Ishikawa (cell line): Measurements from ENCODE around the gene HECTD4.
A peak's percentile ranks its signal among the peaks of the same experiment; 100 is the strongest.

ENCODE experiments used
- CEBPB ChIP-seq: IDR thresholded peaks from 2 replicates; pipeline ENCODE4 v1.6.1; 2012
- CREB1 ChIP-seq: IDR thresholded peaks from 2 replicates; pipeline ENCODE4 v1.6.1; 2012; ENCODE audit warnings: low read depth
- EGR1 ChIP-seq: IDR thresholded peaks from 2 replicates; pipeline ENCODE4 v1.6.1; 2012
- EP300 ChIP-seq: IDR thresholded peaks from 2 replicates; pipeline ENCODE4 v1.6.1; 2012; ENCODE audit warnings: borderline replicate concordance
- FOXM1 ChIP-seq: IDR thresholded peaks from 2 replicates; pipeline ENCODE4 v1.6.1; 2012; ENCODE audit warnings: low read depth, borderline replicate concordance
- NFIC ChIP-seq: IDR thresholded peaks from 2 replicates; pipeline ENCODE4 v1.6.1; 2012
- RAD21 ChIP-seq: IDR thresholded peaks from 2 replicates; pipeline ENCODE4 v1.6.1; 2012; ENCODE audit warnings: low read depth
- TAF1 ChIP-seq: IDR thresholded peaks from 2 replicates; pipeline ENCODE4 v1.6.1; 2012; ENCODE audit warnings: low read depth, mild to moderate bottlenecking
- TCF12 ChIP-seq: IDR thresholded peaks from 2 replicates; pipeline ENCODE4 v1.6.1; 2012; ENCODE audit warnings: low read depth
- TEAD4 ChIP-seq: IDR thresholded peaks from 2 replicates; pipeline ENCODE4 v1.6.1; 2012
- YY1 ChIP-seq: IDR thresholded peaks from 2 replicates; pipeline ENCODE4 v1.6.1; 2012; ENCODE audit warnings: low read depth
- ZBTB7A ChIP-seq: IDR thresholded peaks from 2 replicates; pipeline ENCODE4 v1.6.1; 2012; ENCODE audit warnings: low read depth
- TF ChIP-seq, protein P1 (sequence below): IDR thresholded peaks from 2 replicates; pipeline ENCODE4 v1.6.1; 2012
- TF ChIP-seq, protein P2 (sequence below): IDR thresholded peaks from 2 replicates; pipeline ENCODE4 v1.6.1; 2012
- TF ChIP-seq, protein P3 (sequence below): IDR thresholded peaks from 2 replicates; pipeline ENCODE4 v1.6.1; 2012; ENCODE audit warnings: low read depth, mild to moderate bottlenecking

The HECTD4 gene

DNA sequence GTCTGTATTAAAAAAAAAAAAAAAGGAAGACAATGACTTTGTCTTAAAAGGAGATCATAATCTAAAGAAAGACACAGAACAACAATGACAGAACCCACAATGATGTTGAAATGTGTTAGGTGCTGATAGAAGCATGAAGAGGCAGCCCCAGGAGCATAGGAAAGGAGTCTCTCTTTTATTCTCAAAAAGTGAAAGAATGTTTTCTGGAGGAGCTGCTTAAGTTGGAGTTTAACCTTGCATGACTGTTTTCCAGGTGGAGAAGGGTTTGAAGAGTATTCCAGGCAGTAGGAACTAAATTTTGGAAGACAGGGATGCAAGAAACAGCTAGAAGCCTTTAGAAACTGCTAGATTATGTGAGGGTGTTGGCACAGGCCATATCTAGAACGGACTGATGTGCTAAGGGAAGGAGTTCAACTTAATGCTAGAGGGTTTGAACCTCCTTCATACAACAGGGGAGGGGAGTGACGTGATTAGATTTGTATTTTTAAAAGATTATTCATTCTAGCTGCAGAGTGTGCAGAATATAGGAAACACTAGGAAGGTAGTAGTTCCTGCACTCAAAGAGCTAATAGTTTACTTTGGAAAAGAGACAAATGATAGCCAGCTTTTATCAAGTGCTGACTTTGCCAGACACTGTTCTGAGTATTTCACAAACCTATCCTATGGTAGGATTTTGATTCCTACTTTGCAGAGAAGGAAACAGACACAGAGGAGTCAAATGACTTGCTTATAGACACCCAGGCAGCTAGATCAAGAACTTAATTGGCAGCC is 31.8 kb upstream of the HECTD4 start:
- TF ChIP-seq, protein P1, sequence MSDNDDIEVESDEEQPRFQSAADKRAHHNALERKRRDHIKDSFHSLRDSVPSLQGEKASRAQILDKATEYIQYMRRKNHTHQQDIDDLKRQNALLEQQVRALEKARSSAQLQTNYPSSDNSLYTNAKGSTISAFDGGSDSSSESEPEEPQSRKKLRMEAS: no peak
- TF ChIP-seq TAF1: no peak
- TF ChIP-seq TEAD4: no peak
- TF ChIP-seq EGR1: no peak
- TF ChIP-seq, protein P2, sequence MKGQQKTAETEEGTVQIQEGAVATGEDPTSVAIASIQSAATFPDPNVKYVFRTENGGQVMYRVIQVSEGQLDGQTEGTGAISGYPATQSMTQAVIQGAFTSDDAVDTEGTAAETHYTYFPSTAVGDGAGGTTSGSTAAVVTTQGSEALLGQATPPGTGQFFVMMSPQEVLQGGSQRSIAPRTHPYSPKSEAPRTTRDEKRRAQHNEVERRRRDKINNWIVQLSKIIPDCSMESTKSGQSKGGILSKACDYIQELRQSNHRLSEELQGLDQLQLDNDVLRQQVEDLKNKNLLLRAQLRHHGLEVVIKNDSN: no peak
- TF ChIP-seq CREB1: no peak
- TF ChIP-seq ZBTB7A: no peak
- no peak for TF ChIP-seq TCF12
- TF ChIP-seq, protein P3, sequence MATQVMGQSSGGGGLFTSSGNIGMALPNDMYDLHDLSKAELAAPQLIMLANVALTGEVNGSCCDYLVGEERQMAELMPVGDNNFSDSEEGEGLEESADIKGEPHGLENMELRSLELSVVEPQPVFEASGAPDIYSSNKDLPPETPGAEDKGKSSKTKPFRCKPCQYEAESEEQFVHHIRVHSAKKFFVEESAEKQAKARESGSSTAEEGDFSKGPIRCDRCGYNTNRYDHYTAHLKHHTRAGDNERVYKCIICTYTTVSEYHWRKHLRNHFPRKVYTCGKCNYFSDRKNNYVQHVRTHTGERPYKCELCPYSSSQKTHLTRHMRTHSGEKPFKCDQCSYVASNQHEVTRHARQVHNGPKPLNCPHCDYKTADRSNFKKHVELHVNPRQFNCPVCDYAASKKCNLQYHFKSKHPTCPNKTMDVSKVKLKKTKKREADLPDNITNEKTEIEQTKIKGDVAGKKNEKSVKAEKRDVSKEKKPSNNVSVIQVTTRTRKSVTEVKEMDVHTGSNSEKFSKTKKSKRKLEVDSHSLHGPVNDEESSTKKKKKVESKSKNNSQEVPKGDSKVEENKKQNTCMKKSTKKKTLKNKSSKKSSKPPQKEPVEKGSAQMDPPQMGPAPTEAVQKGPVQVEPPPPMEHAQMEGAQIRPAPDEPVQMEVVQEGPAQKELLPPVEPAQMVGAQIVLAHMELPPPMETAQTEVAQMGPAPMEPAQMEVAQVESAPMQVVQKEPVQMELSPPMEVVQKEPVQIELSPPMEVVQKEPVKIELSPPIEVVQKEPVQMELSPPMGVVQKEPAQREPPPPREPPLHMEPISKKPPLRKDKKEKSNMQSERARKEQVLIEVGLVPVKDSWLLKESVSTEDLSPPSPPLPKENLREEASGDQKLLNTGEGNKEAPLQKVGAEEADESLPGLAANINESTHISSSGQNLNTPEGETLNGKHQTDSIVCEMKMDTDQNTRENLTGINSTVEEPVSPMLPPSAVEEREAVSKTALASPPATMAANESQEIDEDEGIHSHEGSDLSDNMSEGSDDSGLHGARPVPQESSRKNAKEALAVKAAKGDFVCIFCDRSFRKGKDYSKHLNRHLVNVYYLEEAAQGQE: no peak
- no peak for TF ChIP-seq CEBPB
- TF ChIP-seq NFIC: no peak
- TF ChIP-seq FOXM1: no peak
- no peak for TF ChIP-seq YY1
- no peak for TF ChIP-seq EP300
- TF ChIP-seq RAD21: no peak

DNA sequence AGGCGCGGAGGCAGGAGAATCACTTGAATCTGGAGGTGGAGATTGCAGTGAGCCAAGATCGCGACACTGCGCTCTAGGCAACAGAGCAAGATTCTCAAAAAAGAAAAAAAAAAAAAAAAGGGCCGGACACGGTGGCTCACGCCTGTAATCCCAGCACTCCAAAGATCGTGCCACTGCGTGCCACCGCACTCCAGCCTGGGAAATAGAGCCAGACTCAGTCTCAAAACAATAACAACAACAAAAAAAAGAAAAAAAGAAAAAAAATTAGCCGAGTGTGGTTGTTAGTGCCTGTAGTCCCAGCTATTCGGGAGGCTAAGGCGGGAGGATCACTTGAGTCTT is 27.6 kb upstream of the HECTD4 start:
- no peak for TF ChIP-seq EGR1
- no peak for TF ChIP-seq FOXM1
- no peak for TF ChIP-seq RAD21
- TF ChIP-seq TCF12: no peak
- TF ChIP-seq, protein P1: no peak
- TF ChIP-seq, protein P2: no peak
- TF ChIP-seq, protein P3: no peak

DNA sequence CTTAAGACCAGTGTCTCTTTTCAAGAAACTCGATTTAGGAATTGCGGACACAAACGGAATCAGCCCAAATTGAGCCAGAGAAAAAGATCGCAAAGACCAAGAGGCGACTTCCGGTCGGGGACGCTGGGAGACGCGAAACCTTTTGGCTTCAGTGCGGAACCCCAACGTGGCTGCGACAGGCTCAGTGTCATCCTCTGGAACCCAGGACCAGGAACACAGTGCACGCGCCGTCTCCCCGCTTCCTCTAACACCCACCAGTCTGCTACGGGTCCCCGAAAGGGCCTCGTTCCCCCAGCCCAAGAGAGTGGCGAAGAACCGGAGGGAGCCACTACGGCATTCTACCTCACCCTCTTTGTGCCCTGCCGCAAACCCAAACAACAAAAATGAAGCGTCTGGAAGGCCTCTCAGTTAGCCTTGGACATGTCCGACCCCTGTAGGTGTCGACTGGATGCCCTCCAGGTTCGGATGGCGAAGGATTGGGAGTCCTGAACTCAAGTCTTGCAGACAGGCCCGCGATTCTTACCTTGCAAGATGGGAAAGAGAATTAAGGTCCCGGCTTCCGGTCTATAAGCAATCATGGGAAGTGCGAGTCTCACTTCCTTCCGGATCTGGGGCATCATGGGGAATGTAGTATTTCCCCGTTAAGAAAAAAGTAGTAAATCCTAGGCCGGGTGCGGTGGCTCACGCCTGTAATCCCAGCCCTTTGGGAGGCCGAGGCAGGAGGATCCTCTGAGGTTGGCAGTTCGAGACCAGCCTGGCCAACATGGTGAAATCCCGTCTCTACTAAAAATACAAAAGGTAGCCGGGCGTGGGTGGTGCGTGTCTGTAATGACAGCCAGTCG is 27.1 kb upstream of the HECTD4 start, which contains the start of gene RPL6:
Gene RPL6, minus strand, starts transcription at position 542 of the 842 bp plus-strand sequence. CDS start 949 bp downstream, outside the sequence.
- TF ChIP-seq TAF1: peak; percentile 99
- TF ChIP-seq, protein P2: no peak; the same call in 1 of the 2 replicates
- TF ChIP-seq TCF12: peak; percentile 55; the same call in 1 of the 2 replicates
- TF ChIP-seq EP300: peak; percentile 26; the same call in 1 of the 2 replicates
- TF ChIP-seq, protein P1: peak; percentile 93
- TF ChIP-seq YY1: peak; percentile 65; the same call in 1 of the 2 replicates

DNA sequence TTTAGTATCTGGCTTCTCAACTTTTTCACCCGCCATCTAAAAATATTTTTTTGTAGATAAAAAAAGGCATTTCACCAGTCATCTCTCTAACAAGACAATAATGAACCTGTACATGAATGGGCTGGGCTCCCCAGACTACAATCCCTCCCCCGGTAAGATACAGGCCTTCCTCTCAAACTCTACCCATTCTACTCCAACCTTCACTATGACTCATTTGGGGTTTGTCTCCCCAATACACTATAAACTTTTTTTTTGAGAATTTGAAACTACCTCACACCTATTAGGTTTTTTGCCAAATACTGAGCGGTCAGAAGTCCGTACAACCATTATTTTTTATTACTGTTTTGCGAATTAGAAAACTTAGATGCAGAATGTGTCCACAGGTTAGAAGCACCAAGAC is 26.4 kb upstream of the HECTD4 start:
- TF ChIP-seq ZBTB7A (no peak), TCF12 (no peak), CREB1 (no peak), NFIC (no peak), RAD21 (no peak), CEBPB (no peak), FOXM1 (no peak), EGR1 (no peak), EP300 (no peak), TAF1 (no peak), YY1 (no peak), TEAD4 (no peak)
- TF ChIP-seq, protein P1: no peak
- TF ChIP-seq, protein P3: no peak
- TF ChIP-seq, protein P2: no peak
